ENCODE measurements around the gene POLE2.
"Not testable (repeated sequence)": the region's sequence is repeated elsewhere in the genome, so short reads cannot be mapped to it uniquely, and the experiment has no call there.

The POLE2 gene

GRCh38 chr14:49704471-49704870 lies 16.5 kb upstream of the POLE2 start:
- H2AK5ac ChIP-seq (ENCODE audit: low read length, severe bottlenecking); H3K4me2 ChIP-seq (ENCODE audit: low read length, poor library complexity, severe bottlenecking); H3K4me3 ChIP-seq (ENCODE audit: insufficient read depth in 1 of 2, low read depth in 1 of 2, low read length in 2 of 2); H3K4ac ChIP-seq (ENCODE audit: low read depth in 1 of 2, low read length in 2 of 2); H3K79me1 ChIP-seq (replicated peaks; ENCODE audit: low read length, poor library complexity, severe bottlenecking); H2AFZ ChIP-seq (ENCODE audit: low read depth, low read length); H2BK15ac ChIP-seq (ENCODE audit: low read depth, poor library complexity, severe bottlenecking); H3K23ac ChIP-seq (ENCODE audit: low read length in 2 of 2); DNase-seq; H3K9me3 ChIP-seq (ENCODE audit: control insufficient read depth, low read length); H3K18ac ChIP-seq (ENCODE audit: low read depth in 1 of 2, low read length in 2 of 2); H3K9ac ChIP-seq (ENCODE audit: low read length); H3K27ac ChIP-seq (ENCODE audit: low read length, poor library complexity, severe bottlenecking); H3K4me1 ChIP-seq (ENCODE audit: control insufficient read depth, insufficient read depth, low read depth, low read length); H2BK5ac ChIP-seq (ENCODE audit: low read depth, low read length, poor library complexity, severe bottlenecking); H4K91ac ChIP-seq (ENCODE audit: low read length); H4K8ac ChIP-seq (ENCODE audit: low read length); H2BK120ac ChIP-seq (ENCODE audit: low read depth, low read length); H3K27me3 ChIP-seq (ENCODE audit: control insufficient read depth in 1 of 2, insufficient read depth in 1 of 2, low read length in 2 of 2); H2BK12ac ChIP-seq (ENCODE audit: low read length in 2 of 2); H3K14ac ChIP-seq (ENCODE audit: low read length in 2 of 2): not testable (repeated sequence)
- 94% methylated on average over 4 of the region's 4 CpGs for WGBS
- H3K36me3 ChIP-seq (ENCODE audit: control insufficient read depth in 1 of 2, insufficient read depth in 2 of 2, low read depth in 1 of 2, low read length in 2 of 2), result peaks cover 5 to 22% of the 10 kb centered on the region in 2 experiments

- Histone ChIP-seq H4K91ac (ENCODE audit: low read length) (no peak overlapping the region), H3K9ac (ENCODE audit: low read length) (no peak overlapping the region), H3K4ac (ENCODE audit: low read depth in 1 of 2, low read length in 2 of 2) (no peak overlapping the region), H2AK5ac (ENCODE audit: low read length, severe bottlenecking) (no peak overlapping the region), H2BK15ac (ENCODE audit: low read depth, poor library complexity, severe bottlenecking) (no peak overlapping the region), H3K27ac (ENCODE audit: low read length, poor library complexity, severe bottlenecking) (no peak overlapping the region), H3K9me3 (ENCODE audit: control insufficient read depth, low read length) (no peaks in the 10 kb centered on the region), H2BK120ac (ENCODE audit: low read depth, low read length) (no peak overlapping the region), H3K4me2 (ENCODE audit: low read length, poor library complexity, severe bottlenecking) (no peak overlapping the region), H3K27me3 (ENCODE audit: control insufficient read depth in 1 of 2, insufficient read depth in 1 of 2, low read length in 2 of 2) (no peaks in the 10 kb centered on the region), H3K4me3 (ENCODE audit: insufficient read depth in 1 of 2, low read depth in 1 of 2, low read length in 2 of 2) (no peak overlapping the region), H4K8ac (ENCODE audit: low read length) (no peak overlapping the region), H3K14ac (ENCODE audit: low read length in 2 of 2) (no peak overlapping the region), H2AFZ (ENCODE audit: low read depth, low read length) (no peak overlapping the region), H3K79me1 (replicated peaks; ENCODE audit: low read length, poor library complexity, severe bottlenecking) (no peaks in the 10 kb centered on the region), H3K4me1 (ENCODE audit: control insufficient read depth, insufficient read depth, low read depth, low read length) (no peaks in the 10 kb centered on the region), H3K18ac (ENCODE audit: low read depth in 1 of 2, low read length in 2 of 2) (no peak overlapping the region), H2BK5ac (ENCODE audit: low read depth, low read length, poor library complexity, severe bottlenecking) (no peak overlapping the region), H2BK12ac (ENCODE audit: low read length in 2 of 2) (no peak overlapping the region), H3K23ac (ENCODE audit: low read length in 2 of 2) (no peak overlapping the region), H3K36me3 (ENCODE audit: control insufficient read depth in 1 of 2, insufficient read depth in 2 of 2, low read depth in 1 of 2, low read length in 2 of 2) (peaks cover 5 to 18% of the 10 kb centered on the region in 2 experiments)
- WGBS, result 85% methylated on average over 3 of the region's 3 CpGs
- DNase-seq, result no peak
Observed at GRCh38 chr14:49703965-49704364, 16.0 kb upstream of the POLE2 start.

- peaks cover 2% of the 10 kb centered on the region for H3K79me1 ChIP-seq (replicated peaks; ENCODE audit: low read length, poor library complexity, severe bottlenecking)
- no peak overlapping the region for H2BK5ac ChIP-seq (ENCODE audit: low read depth, low read length, poor library complexity, severe bottlenecking)
- no peak overlapping the region for H3K23ac ChIP-seq (ENCODE audit: low read length in 2 of 2)
- H3K9ac ChIP-seq (ENCODE audit: low read length), result no peak overlapping the region
- H3K14ac ChIP-seq (ENCODE audit: low read length in 2 of 2), result no peak overlapping the region
- DNase-seq, result no peak
- no peak overlapping the region for H2BK12ac ChIP-seq (ENCODE audit: low read length in 2 of 2)
- H2BK15ac ChIP-seq (ENCODE audit: low read depth, poor library complexity, severe bottlenecking), result no peak overlapping the region
- no peak overlapping the region for H4K91ac ChIP-seq (ENCODE audit: low read length)
- no peaks in the 10 kb centered on the region for H3K9me3 ChIP-seq (ENCODE audit: control insufficient read depth, low read length)
- no peak overlapping the region for H3K27ac ChIP-seq (ENCODE audit: low read length, poor library complexity, severe bottlenecking)
- peaks cover 5 to 18% of the 10 kb centered on the region in 2 experiments for H3K36me3 ChIP-seq (ENCODE audit: control insufficient read depth in 1 of 2, insufficient read depth in 2 of 2, low read depth in 1 of 2, low read length in 2 of 2)
- H3K18ac ChIP-seq (ENCODE audit: low read depth in 1 of 2, low read length in 2 of 2), result no peak overlapping the region
- H3K27me3 ChIP-seq (ENCODE audit: control insufficient read depth in 1 of 2, insufficient read depth in 1 of 2, low read length in 2 of 2), result no peaks in the 10 kb centered on the region
- H2AFZ ChIP-seq (ENCODE audit: low read depth, low read length), result no peak overlapping the region
- no peak overlapping the region for H3K4me3 ChIP-seq (ENCODE audit: insufficient read depth in 1 of 2, low read depth in 1 of 2, low read length in 2 of 2)
- no peaks in the 10 kb centered on the region for H3K4me1 ChIP-seq (ENCODE audit: control insufficient read depth, insufficient read depth, low read depth, low read length)
- no peak overlapping the region for H3K4me2 ChIP-seq (ENCODE audit: low read length, poor library complexity, severe bottlenecking)
- H2AK5ac ChIP-seq (ENCODE audit: low read length, severe bottlenecking), result no peak overlapping the region
- no peak overlapping the region for H2BK120ac ChIP-seq (ENCODE audit: low read depth, low read length)
- no peak overlapping the region for H3K4ac ChIP-seq (ENCODE audit: low read depth in 1 of 2, low read length in 2 of 2)
- 82% methylated on average over 2 of the region's 4 CpGs for WGBS
- H4K8ac ChIP-seq (ENCODE audit: low read length), result no peak overlapping the region
Observed at GRCh38 chr14:49702725-49703124, 14.7 kb upstream of the POLE2 start.

GRCh38 chr14:49693735-49694124 lies 5.7 kb upstream of the POLE2 start:
- not testable (repeated sequence) for H4K91ac ChIP-seq (ENCODE audit: low read length); H3K27me3 ChIP-seq (ENCODE audit: control insufficient read depth in 1 of 2, insufficient read depth in 1 of 2, low read length in 2 of 2); H3K27ac ChIP-seq (ENCODE audit: low read length, poor library complexity, severe bottlenecking); H3K79me1 ChIP-seq (replicated peaks; ENCODE audit: low read length, poor library complexity, severe bottlenecking); H3K4me1 ChIP-seq (ENCODE audit: control insufficient read depth, insufficient read depth, low read depth, low read length); H3K36me3 ChIP-seq (ENCODE audit: control insufficient read depth in 1 of 2, insufficient read depth in 2 of 2, low read depth in 1 of 2, low read length in 2 of 2); H2BK120ac ChIP-seq (ENCODE audit: low read depth, low read length); H2BK12ac ChIP-seq (ENCODE audit: low read length in 2 of 2); DNase-seq; H2BK5ac ChIP-seq (ENCODE audit: low read depth, low read length, poor library complexity, severe bottlenecking); H3K23ac ChIP-seq (ENCODE audit: low read length in 2 of 2); H2BK15ac ChIP-seq (ENCODE audit: low read depth, poor library complexity, severe bottlenecking); H3K14ac ChIP-seq (ENCODE audit: low read length in 2 of 2); H2AK5ac ChIP-seq (ENCODE audit: low read length, severe bottlenecking); H3K9me3 ChIP-seq (ENCODE audit: control insufficient read depth, low read length); H2AFZ ChIP-seq (ENCODE audit: low read depth, low read length); H3K4ac ChIP-seq (ENCODE audit: low read depth in 1 of 2, low read length in 2 of 2)
- peak overlapping the region; percentile 43 to 52 for H3K18ac ChIP-seq (ENCODE audit: low read depth in 1 of 2, low read length in 2 of 2)
- 34% methylated on average over 11 of the region's 13 CpGs for WGBS
- H3K9ac ChIP-seq (ENCODE audit: low read length), result peak overlapping the region; percentile 92
- peak overlapping the region; percentile 54 for H4K8ac ChIP-seq (ENCODE audit: low read length)
- peak overlapping the region; percentile 61 for H3K4me2 ChIP-seq (ENCODE audit: low read length, poor library complexity, severe bottlenecking)
- H3K4me3 ChIP-seq (ENCODE audit: insufficient read depth in 1 of 2, low read depth in 1 of 2, low read length in 2 of 2), result peak overlapping the region; percentile 52 to 83

All from mesenchymal stem cell (in vitro differentiated cells and primary cell).